Measurements from ENCODE around the gene C1orf105.

C1orf105 gene

DNA sequence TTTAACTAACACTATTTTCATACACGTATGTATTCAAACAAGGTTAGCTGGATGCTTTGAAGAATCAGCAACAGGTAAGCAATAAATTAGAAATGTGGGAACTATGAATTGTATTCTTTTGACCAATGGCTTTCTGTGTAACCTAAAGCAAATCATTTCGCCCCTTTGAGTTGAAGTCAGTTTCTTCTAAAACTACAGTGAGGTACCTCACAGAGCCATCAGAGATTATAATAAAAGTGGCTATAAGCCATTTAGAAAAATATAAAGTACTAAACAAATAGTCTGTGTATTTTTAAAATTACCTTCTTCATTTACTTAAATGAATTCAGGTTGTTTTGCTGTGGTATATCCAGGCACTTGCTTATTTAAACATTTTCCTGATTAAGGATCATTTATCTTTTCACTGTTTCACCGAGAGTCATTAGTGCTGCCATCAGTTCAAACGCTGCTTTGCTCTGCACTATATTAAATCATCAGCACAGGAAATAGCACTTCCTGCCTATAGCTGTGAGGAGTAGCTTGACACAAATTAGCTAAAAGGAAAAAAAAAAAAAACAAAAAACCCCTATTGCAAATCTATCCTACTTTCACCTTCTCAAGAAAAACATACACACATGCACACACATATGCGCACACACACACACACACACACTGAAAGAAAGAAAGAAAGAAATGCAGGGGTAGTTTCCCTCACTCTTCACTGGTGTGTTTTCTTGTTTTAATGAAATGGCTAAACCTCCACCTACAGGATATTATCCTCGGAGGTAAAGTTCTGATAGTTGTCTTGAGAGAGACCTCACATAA, 39.8 kb upstream of the C1orf105 start:
- TF ChIP-seq, protein P1, sequence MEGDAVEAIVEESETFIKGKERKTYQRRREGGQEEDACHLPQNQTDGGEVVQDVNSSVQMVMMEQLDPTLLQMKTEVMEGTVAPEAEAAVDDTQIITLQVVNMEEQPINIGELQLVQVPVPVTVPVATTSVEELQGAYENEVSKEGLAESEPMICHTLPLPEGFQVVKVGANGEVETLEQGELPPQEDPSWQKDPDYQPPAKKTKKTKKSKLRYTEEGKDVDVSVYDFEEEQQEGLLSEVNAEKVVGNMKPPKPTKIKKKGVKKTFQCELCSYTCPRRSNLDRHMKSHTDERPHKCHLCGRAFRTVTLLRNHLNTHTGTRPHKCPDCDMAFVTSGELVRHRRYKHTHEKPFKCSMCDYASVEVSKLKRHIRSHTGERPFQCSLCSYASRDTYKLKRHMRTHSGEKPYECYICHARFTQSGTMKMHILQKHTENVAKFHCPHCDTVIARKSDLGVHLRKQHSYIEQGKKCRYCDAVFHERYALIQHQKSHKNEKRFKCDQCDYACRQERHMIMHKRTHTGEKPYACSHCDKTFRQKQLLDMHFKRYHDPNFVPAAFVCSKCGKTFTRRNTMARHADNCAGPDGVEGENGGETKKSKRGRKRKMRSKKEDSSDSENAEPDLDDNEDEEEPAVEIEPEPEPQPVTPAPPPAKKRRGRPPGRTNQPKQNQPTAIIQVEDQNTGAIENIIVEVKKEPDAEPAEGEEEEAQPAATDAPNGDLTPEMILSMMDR (conservative IDR thresholded peaks at IDR 0.05): no peak

GRCh38 chr1:172381946-172382345, 38.5 kb upstream of the C1orf105 start:
- no peak overlapping the region for H3K27ac ChIP-seq

More for the DNA sequence above, 39.8 kb upstream of the C1orf105 start:
- no peak overlapping the region for H3K27ac ChIP-seq

GRCh38 chr1:172382406-172382805, 38.1 kb upstream of the C1orf105 start:
- H3K27ac ChIP-seq: no peak overlapping the region
- TF ChIP-seq, protein P1 (conservative IDR thresholded peaks at IDR 0.05): no peak

More at GRCh38 chr1:172381946-172382345, 38.5 kb upstream of the C1orf105 start:
- TF ChIP-seq, protein P1 (conservative IDR thresholded peaks at IDR 0.05): no peak

- no peak overlapping the region for H3K27ac ChIP-seq
- TF ChIP-seq, protein P1 (conservative IDR thresholded peaks at IDR 0.05): no peak
These were observed 37.5 kb upstream of the C1orf105 start for GRCh38 chr1:172382990-172383389.

DNA sequence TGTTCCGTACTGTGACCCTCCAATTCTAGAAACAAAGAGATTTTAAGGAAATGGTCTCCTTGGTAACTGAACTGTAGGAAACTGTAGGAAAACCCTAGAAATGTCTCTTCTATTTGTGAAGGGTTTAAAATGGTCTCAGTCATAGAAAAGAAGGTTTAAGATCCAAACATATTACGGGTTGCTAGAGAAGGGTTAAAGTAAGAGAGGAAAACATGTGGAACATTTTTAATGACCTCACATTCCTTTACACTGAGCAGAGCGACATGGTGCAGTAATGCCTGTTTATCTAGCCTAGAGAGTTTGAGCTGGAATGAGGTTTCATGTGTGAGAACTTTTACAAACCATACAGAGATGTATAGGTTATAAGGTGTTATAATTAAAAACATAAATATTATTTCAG, 36.9 kb upstream of the C1orf105 start:
- TF ChIP-seq, protein P1 (conservative IDR thresholded peaks at IDR 0.05): no peak
- no peak overlapping the region for H3K27ac ChIP-seq

GRCh38 chr1:172384656-172385055, 35.8 kb upstream of the C1orf105 start:
- TF ChIP-seq, protein P1 (conservative IDR thresholded peaks at IDR 0.05): no peak
- H3K27ac ChIP-seq: no peak overlapping the region

DNA sequence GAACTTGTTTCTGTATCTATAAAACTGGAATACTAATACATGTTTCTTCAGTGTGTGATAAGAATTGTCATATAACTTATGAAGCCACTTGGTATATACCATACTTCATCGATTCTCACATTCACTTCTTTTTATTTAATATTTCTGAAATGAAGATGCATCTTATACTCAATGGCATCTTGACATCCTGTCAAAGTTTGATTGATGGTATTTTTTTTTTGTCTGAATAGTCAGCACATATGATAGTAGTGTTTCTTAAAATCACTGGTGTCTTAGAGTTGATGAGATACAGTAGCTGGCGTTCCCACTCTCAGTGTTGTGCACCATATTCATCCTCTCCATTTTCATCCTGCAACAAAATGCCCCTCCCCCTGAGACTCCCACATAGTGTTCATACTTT, 34.4 kb upstream of the C1orf105 start:
- TF ChIP-seq, protein P1 (conservative IDR thresholded peaks at IDR 0.05): no peak

More for the DNA sequence above, 34.4 kb upstream of the C1orf105 start:
- no peak overlapping the region for H3K27ac ChIP-seq

Measured in VCaP (cell line).